ENCODE measurements around the gene PLIN4. TPM values are rescaled to one million over a fixed set of nuclear protein-coding genes. Genes with fewer than 3 reads are reported as not detected.
A peak's percentile ranks its signal among the peaks of the same experiment; 100 is the strongest.

PLIN4 gene
- total and polyA plus RNA-seq, 9 of the 15 experiments (the other 6 are each of a cell fraction or from before 2014, with no cell fraction given): 0.04 to 0.16 (median 0.07) TPM; not detected in 3

DNA sequence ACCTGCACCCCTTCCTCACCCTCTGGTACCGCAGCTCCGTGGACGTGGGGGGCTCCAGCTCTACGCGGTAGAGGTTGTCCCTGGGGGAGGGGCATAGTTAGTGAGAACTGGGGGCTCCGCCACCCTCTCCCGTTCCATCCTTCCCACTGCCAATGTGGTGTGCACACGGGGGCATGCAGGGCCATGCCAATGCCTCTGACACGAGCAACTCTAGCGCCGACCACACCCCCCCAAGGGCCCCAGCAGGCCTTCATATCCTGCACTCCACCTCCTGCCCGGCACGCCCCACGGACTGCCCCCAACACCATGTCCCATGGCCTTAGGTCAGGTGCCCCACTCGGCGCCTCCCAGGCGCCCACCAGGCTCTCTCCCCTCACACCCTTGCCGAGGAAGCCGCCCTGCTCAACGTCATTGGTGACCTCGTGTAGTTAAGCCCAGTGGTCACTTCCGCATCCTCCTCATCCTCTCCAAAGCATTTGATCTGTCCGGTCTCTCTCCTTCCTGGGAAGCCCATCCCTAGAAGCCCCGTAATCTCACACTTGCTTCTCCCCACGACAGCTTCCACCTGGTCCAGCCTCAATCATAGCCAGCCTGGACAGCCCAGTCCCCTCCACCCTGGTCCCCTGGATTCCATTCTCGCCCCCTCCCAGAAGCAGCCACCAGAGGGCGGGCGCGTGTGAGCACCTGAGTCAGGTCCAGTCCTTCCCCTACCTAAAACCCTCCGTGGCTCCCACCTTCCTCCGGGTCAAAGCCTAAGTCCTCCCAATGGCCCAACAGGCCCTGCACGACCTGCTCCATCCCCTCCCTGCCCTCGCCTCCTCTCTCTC is 39.1 kb upstream of the PLIN4 start (continued):
- TF ChIP-seq, protein P1, sequence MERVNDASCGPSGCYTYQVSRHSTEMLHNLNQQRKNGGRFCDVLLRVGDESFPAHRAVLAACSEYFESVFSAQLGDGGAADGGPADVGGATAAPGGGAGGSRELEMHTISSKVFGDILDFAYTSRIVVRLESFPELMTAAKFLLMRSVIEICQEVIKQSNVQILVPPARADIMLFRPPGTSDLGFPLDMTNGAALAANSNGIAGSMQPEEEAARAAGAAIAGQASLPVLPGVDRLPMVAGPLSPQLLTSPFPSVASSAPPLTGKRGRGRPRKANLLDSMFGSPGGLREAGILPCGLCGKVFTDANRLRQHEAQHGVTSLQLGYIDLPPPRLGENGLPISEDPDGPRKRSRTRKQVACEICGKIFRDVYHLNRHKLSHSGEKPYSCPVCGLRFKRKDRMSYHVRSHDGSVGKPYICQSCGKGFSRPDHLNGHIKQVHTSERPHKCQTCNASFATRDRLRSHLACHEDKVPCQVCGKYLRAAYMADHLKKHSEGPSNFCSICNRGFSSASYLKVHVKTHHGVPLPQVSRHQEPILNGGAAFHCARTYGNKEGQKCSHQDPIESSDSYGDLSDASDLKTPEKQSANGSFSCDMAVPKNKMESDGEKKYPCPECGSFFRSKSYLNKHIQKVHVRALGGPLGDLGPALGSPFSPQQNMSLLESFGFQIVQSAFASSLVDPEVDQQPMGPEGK (CRISPR knock-in tag; IDR thresholded peaks at IDR 0.05; ENCODE audit: borderline replicate concordance): no peak
- TF ChIP-seq, protein P2, sequence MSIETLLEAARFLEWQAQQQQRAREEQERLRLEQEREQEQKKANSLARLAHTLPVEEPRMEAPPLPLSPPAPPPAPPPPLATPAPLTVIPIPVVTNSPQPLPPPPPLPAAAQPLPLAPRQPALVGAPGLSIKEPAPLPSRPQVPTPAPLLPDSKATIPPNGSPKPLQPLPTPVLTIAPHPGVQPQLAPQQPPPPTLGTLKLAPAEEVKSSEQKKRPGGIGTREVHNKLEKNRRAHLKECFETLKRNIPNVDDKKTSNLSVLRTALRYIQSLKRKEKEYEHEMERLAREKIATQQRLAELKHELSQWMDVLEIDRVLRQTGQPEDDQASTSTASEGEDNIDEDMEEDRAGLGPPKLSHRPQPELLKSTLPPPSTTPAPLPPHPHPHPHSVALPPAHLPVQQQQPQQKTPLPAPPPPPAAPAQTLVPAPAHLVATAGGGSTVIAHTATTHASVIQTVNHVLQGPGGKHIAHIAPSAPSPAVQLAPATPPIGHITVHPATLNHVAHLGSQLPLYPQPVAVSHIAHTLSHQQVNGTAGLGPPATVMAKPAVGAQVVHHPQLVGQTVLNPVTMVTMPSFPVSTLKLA (conservative IDR thresholded peaks at IDR 0.05): peak in 1 of 2 experiments; percentile 37; a peak in 1 of 4 replicates
- TF ChIP-seq, protein P3, sequence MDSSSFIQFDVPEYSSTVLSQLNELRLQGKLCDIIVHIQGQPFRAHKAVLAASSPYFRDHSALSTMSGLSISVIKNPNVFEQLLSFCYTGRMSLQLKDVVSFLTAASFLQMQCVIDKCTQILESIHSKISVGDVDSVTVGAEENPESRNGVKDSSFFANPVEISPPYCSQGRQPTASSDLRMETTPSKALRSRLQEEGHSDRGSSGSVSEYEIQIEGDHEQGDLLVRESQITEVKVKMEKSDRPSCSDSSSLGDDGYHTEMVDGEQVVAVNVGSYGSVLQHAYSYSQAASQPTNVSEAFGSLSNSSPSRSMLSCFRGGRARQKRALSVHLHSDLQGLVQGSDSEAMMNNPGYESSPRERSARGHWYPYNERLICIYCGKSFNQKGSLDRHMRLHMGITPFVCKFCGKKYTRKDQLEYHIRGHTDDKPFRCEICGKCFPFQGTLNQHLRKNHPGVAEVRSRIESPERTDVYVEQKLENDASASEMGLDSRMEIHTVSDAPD (CRISPR knock-in tag; IDR thresholded peaks at IDR 0.05): no peak
- TF ChIP-seq ZNF589 (CRISPR knock-in tag; IDR thresholded peaks at IDR 0.05; ENCODE audit: low read depth) (no peak), ZNF57 (CRISPR knock-in tag; IDR thresholded peaks at IDR 0.05) (no peak), RBM22 (IDR thresholded peaks at IDR 0.05; ENCODE audit: low read depth, low read length, poor library complexity, severe bottlenecking) (no peak), SMAD4 (CRISPR knock-in tag; conservative IDR thresholded peaks at IDR 0.05) (no peak), SREBF1 (IDR thresholded peaks at IDR 0.05; ENCODE audit: borderline replicate concordance, low read depth, low read length) (no peak), WHSC1 (IDR thresholded peaks at IDR 0.05; ENCODE audit: low read length) (no peak), SP1 (CRISPR knock-in tag; IDR thresholded peaks at IDR 0.05) (no peak; the same call in 1 of the 2 replicates), ZNF717 (CRISPR knock-in tag; IDR thresholded peaks at IDR 0.05) (no peak)
- TF ChIP-seq, protein P4, sequence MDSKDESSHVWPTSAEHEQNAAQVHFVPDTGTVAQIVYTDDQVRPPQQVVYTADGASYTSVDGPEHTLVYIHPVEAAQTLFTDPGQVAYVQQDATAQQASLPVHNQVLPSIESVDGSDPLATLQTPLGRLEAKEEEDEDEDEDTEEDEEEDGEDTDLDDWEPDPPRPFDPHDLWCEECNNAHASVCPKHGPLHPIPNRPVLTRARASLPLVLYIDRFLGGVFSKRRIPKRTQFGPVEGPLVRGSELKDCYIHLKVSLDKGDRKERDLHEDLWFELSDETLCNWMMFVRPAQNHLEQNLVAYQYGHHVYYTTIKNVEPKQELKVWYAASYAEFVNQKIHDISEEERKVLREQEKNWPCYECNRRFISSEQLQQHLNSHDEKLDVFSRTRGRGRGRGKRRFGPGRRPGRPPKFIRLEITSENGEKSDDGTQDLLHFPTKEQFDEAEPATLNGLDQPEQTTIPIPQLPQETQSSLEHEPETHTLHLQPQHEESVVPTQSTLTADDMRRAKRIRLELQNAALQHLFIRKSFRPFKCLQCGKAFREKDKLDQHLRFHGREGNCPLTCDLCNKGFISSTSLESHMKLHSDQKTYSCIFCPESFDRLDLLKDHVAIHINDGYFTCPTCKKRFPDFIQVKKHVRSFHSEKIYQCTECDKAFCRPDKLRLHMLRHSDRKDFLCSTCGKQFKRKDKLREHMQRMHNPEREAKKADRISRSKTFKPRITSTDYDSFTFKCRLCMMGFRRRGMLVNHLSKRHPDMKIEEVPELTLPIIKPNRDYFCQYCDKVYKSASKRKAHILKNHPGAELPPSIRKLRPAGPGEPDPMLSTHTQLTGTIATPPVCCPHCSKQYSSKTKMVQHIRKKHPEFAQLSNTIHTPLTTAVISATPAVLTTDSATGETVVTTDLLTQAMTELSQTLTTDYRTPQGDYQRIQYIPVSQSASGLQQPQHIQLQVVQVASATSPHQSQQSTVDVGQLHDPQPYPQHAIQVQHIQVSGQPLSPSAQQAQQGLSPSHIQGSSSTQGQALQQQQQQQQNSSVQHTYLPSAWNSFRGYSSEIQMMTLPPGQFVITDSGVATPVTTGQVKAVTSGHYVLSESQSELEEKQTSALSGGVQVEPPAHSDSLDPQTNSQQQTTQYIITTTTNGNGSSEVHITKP (IDR thresholded peaks at IDR 0.05; ENCODE audit: partially characterized antibody): no peak

Measured in K562 (cell line).